Measurements from ENCODE around the gene MAG. TPM values are rescaled to one million over a fixed set of nuclear protein-coding genes. Genes with fewer than 3 reads are reported as not detected.
A peak's percentile ranks its signal among the peaks of the same experiment; 100 is the strongest.

MAG gene
- total and polyA plus RNA-seq, 9 of the 15 experiments (the other 6 are each of a cell fraction or from before 2014, with no cell fraction given) = 0.11 to 10.0 (median 1.6) TPM

DNA sequence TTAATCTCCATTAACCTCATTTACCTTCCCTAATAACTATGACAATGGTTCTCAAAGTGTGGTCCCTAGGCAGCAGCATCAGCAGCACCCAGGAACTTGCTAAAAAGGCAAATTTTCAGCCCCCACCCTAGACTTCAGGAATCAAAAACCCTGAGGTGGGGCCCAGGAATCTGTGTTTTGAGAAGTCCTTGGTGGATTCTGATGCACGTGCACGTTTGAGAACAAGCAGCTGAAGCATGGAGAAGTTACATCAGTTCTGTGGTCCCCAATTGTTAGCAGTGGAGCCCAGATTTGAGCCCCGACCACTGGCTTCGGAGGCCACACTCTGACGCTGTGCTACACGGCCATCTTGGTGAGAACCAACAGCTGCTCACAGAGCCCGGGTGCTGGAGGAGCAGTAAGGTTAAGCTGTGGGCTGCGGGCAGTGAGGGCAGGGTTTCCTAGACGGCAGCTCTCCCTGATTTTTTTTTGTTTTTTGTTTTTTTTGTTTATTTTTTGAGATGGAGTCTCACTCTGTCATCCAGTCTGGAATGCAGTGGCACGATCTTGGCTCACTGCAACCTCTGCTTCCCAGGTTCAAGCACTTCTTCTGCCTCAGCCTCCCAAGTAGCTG, 23.0 kb downstream of the MAG start:
- POLR2A ChIA-PET = interaction anchor here (0.6 to 1.5 kb wide), 7 partner anchors 8 to 404 kb away, joined by 3 to 8 read pairs (median 3); no protein-coding TSS in a partner anchor
- intact Hi-C loops (cut with micrococcal nuclease) (no loop called here), in situ Hi-C loops (cut with MboI) (no loop called here)
- peaks cover 42 to 69% of the 10 kb centered on the region in 2 experiments for H3K4me1 ChIP-seq (replicated peaks in 1 of 2; ENCODE audit: control insufficient read depth in 2 of 2, insufficient read depth in 2 of 2, low read length in 2 of 2)
- CTCF ChIA-PET (ENCODE audit: low intra/inter-chr PET ratio) = no interaction called here
- H3K9me3 ChIP-seq (replicated peaks; ENCODE audit: control insufficient read depth, insufficient read depth, low read depth, low read length) = no peaks in the 10 kb centered on the region
- BruUV-seq (replicated peaks) = no TSS peak
- H3K27me3 ChIP-seq (ENCODE audit: control insufficient read depth in 2 of 2, insufficient read depth in 2 of 2, low read length in 2 of 2) = no peaks in the 10 kb centered on the region
- WGBS (ENCODE audit: insufficient coverage, low coverage, missing lambda C conversion rate) = 73% methylated on average over 10 of the region's 10 CpGs
- DNase-seq (ENCODE audit: extremely low read depth in 1 of 4, low spot score in 3 of 4) (no peak), FAIRE-seq (no peak), ATAC-seq (no peak)
- no peak overlapping the region for H3K4me2 ChIP-seq (ENCODE audit: insufficient read depth, low read length)
- TF ChIP-seq BCOR (IDR thresholded peaks at IDR 0.05) (0 out of 2 replicates have a peak, but pooled peaks have one; percentile 12), BHLHE40 (IDR thresholded peaks at IDR 0.05; ENCODE audit: low read length) (peak; percentile 53), CBFA2T3 (IDR thresholded peaks at IDR 0.05) (peak; percentile 34), ZNF644 (tag; IDR thresholded peaks at IDR 0.05; ENCODE audit: low read depth) (no peak), ARHGAP35 (IDR thresholded peaks at IDR 0.05; ENCODE audit: partially characterized antibody) (no peak), SMARCA5 (IDR thresholded peaks at IDR 0.05) (no peak), FIP1L1 (IDR thresholded peaks at IDR 0.05; ENCODE audit: low read depth, low read length, poor library complexity, severe bottlenecking) (no peak)
- TF ChIP-seq, protein P1, sequence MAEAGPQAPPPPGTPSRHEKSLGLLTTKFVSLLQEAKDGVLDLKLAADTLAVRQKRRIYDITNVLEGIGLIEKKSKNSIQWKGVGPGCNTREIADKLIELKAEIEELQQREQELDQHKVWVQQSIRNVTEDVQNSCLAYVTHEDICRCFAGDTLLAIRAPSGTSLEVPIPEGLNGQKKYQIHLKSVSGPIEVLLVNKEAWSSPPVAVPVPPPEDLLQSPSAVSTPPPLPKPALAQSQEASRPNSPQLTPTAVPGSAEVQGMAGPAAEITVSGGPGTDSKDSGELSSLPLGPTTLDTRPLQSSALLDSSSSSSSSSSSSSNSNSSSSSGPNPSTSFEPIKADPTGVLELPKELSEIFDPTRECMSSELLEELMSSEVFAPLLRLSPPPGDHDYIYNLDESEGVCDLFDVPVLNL (CRISPR knock-in tag; IDR thresholded peaks at IDR 0.05; ENCODE audit: low read depth) = no peak
- no peak overlapping the region for H3K27ac ChIP-seq (ENCODE audit: extremely low read depth, low read depth, low read length)
- 0 out of 2 replicates have a peak overlapping the region, but pooled peaks have one; percentile 10 for H2AFZ ChIP-seq (ENCODE audit: low read depth, low read length)
- no peaks in the 10 kb centered on the region for H3K9me1 ChIP-seq (ENCODE audit: control insufficient read depth, insufficient read depth, low read length)
- H4K20me1 ChIP-seq (replicated peaks; ENCODE audit: control insufficient read depth, insufficient read depth, low read length) = no peaks in the 10 kb centered on the region
- H3K79me2 ChIP-seq (ENCODE audit: control insufficient read depth, insufficient read depth, low read length) = peaks cover 9% of the 10 kb centered on the region; the same call in 2 of the 3 replicates
- H3K4me3 ChIP-seq = no peak overlapping the region
- no peaks in the 10 kb centered on the region; the same call in 2 of the 3 replicates for H3K36me3 ChIP-seq (ENCODE audit: control insufficient read depth, insufficient read depth, low read length)
- H3K9ac ChIP-seq (ENCODE audit: insufficient read depth in 1 of 2, low read depth in 2 of 2, low read length in 2 of 2) = no peak overlapping the region

Data from K562 (cell line).